ENCODE results near the gene ZMAT5. TPM values are rescaled to one million over a fixed set of nuclear protein-coding genes. Genes with fewer than 3 reads are reported as not detected.

The ZMAT5 gene
- total and polyA plus RNA-seq, 4 donors, result 13.2 to 33.8 (median 32.5) TPM

- DNase-seq (ENCODE audit: low read depth in 4 of 6, low spot score in 6 of 6), result no peak
- H3K4me3 ChIP-seq (ENCODE audit: low read depth, low read length), result no peak overlapping the region
- no peaks in the 10 kb centered on the region for H3K9me3 ChIP-seq (ENCODE audit: control insufficient read depth, insufficient read depth, low read length)
- peaks cover 3% of the 10 kb centered on the region for H3K4me1 ChIP-seq (ENCODE audit: control insufficient read depth, insufficient read depth, low read length)
- 98% methylated on average over 9 of the region's 9 CpGs for WGBS (ENCODE audit: insufficient coverage)
- H3K27me3 ChIP-seq (ENCODE audit: control insufficient read depth, insufficient read depth, low read length), result no peaks in the 10 kb centered on the region
- H3K36me3 ChIP-seq (ENCODE audit: control insufficient read depth, insufficient read depth, low read length), result peaks cover 72% of the 10 kb centered on the region
- H3K27ac ChIP-seq (ENCODE audit: low read depth, low read length), result no peak overlapping the region
Observed at GRCh38 chr22:29748248-29748893, 18.4 kb downstream of the ZMAT5 start.

GRCh38 chr22:29747832-29748231, 19.0 kb downstream of the ZMAT5 start:
- Histone ChIP-seq H3K9me3 (ENCODE audit: control insufficient read depth, insufficient read depth, low read length) (no peaks in the 10 kb centered on the region), H3K36me3 (ENCODE audit: control insufficient read depth, insufficient read depth, low read length) (peaks cover 73% of the 10 kb centered on the region), H3K27ac (ENCODE audit: low read depth, low read length) (no peak overlapping the region)

GRCh38 chr22:29744902-29745301, 21.9 kb downstream of the ZMAT5 start:
- no peak overlapping the region for H3K4me3 ChIP-seq (ENCODE audit: low read depth, low read length)
- WGBS (ENCODE audit: insufficient coverage), result 72% methylated on average over 5 of the region's 8 CpGs
- no peaks in the 10 kb centered on the region for H3K9me3 ChIP-seq (ENCODE audit: control insufficient read depth, insufficient read depth, low read length)
- DNase-seq (ENCODE audit: low read depth in 4 of 6, low spot score in 6 of 6), result peak in 2 of 6 donors; percentile 19 to 67
- no peaks in the 10 kb centered on the region for H3K27me3 ChIP-seq (ENCODE audit: control insufficient read depth, insufficient read depth, low read length)
- H3K27ac ChIP-seq (ENCODE audit: low read depth, low read length), result no peak overlapping the region
- H3K4me1 ChIP-seq (ENCODE audit: control insufficient read depth, insufficient read depth, low read length), result no peaks in the 10 kb centered on the region
- H3K36me3 ChIP-seq (ENCODE audit: control insufficient read depth, insufficient read depth, low read length), result peaks cover 84% of the 10 kb centered on the region

More at GRCh38 chr22:29747832-29748231, 19.0 kb downstream of the ZMAT5 start:
- peaks cover 3% of the 10 kb centered on the region for H3K4me1 ChIP-seq (ENCODE audit: control insufficient read depth, insufficient read depth, low read length)
- no peak for DNase-seq (ENCODE audit: low read depth in 4 of 6, low spot score in 6 of 6)
- H3K27me3 ChIP-seq (ENCODE audit: control insufficient read depth, insufficient read depth, low read length), result no peaks in the 10 kb centered on the region
- H3K4me3 ChIP-seq (ENCODE audit: low read depth, low read length), result no peak overlapping the region
- 89% methylated on average over 7 of the region's 7 CpGs for WGBS (ENCODE audit: insufficient coverage)

- DNase-seq (ENCODE audit: low read depth in 4 of 6, low spot score in 6 of 6), result no peak
- H3K4me1 ChIP-seq (ENCODE audit: control insufficient read depth, insufficient read depth, low read length), result peaks cover 13% of the 10 kb centered on the region
- H3K4me3 ChIP-seq (ENCODE audit: low read depth, low read length), result no peak overlapping the region
- H3K27ac ChIP-seq (ENCODE audit: low read depth, low read length), result no peak overlapping the region
- H3K36me3 ChIP-seq (ENCODE audit: control insufficient read depth, insufficient read depth, low read length), result peaks cover 90% of the 10 kb centered on the region
- H3K27me3 ChIP-seq (ENCODE audit: control insufficient read depth, insufficient read depth, low read length), result no peaks in the 10 kb centered on the region
- no peaks in the 10 kb centered on the region for H3K9me3 ChIP-seq (ENCODE audit: control insufficient read depth, insufficient read depth, low read length)
- WGBS (ENCODE audit: insufficient coverage), result 96% methylated on average over 8 of the region's 13 CpGs
Observed at GRCh38 chr22:29742326-29742725, 24.5 kb downstream of the ZMAT5 start.

GRCh38 chr22:29741926-29742325, 24.9 kb downstream of the ZMAT5 start:
- Histone ChIP-seq H3K27me3 (ENCODE audit: control insufficient read depth, insufficient read depth, low read length) (no peaks in the 10 kb centered on the region), H3K27ac (ENCODE audit: low read depth, low read length) (no peak overlapping the region), H3K4me3 (ENCODE audit: low read depth, low read length) (no peak overlapping the region), H3K36me3 (ENCODE audit: control insufficient read depth, insufficient read depth, low read length) (peaks cover 90% of the 10 kb centered on the region), H3K4me1 (ENCODE audit: control insufficient read depth, insufficient read depth, low read length) (peaks cover 15% of the 10 kb centered on the region), H3K9me3 (ENCODE audit: control insufficient read depth, insufficient read depth, low read length) (no peaks in the 10 kb centered on the region)
- no peak for DNase-seq (ENCODE audit: low read depth in 4 of 6, low spot score in 6 of 6)
- WGBS (ENCODE audit: insufficient coverage), result 83% methylated on average over 1 of the region's 2 CpGs

GRCh38 chr22:29740216-29740615, 26.6 kb downstream of the ZMAT5 start:
- WGBS (ENCODE audit: insufficient coverage), result 100% methylated on average over 2 of the region's 5 CpGs
- H3K36me3 ChIP-seq (ENCODE audit: control insufficient read depth, insufficient read depth, low read length), result peaks cover 82% of the 10 kb centered on the region
- no peak for DNase-seq (ENCODE audit: low read depth in 4 of 6, low spot score in 6 of 6)
- H3K9me3 ChIP-seq (ENCODE audit: control insufficient read depth, insufficient read depth, low read length), result no peaks in the 10 kb centered on the region
- no peak overlapping the region for H3K27ac ChIP-seq (ENCODE audit: low read depth, low read length)
- no peaks in the 10 kb centered on the region for H3K27me3 ChIP-seq (ENCODE audit: control insufficient read depth, insufficient read depth, low read length)
- no peak overlapping the region for H3K4me3 ChIP-seq (ENCODE audit: low read depth, low read length)
- peaks cover 15% of the 10 kb centered on the region for H3K4me1 ChIP-seq (ENCODE audit: control insufficient read depth, insufficient read depth, low read length)

- H3K27ac ChIP-seq (ENCODE audit: low read depth, low read length), result no peak overlapping the region
- H3K36me3 ChIP-seq (ENCODE audit: control insufficient read depth, insufficient read depth, low read length), result peaks cover 84% of the 10 kb centered on the region
- WGBS (ENCODE audit: insufficient coverage), result 86% methylated on average over 17 of the region's 17 CpGs
- no peaks in the 10 kb centered on the region for H3K9me3 ChIP-seq (ENCODE audit: control insufficient read depth, insufficient read depth, low read length)
- no peak overlapping the region for H3K4me3 ChIP-seq (ENCODE audit: low read depth, low read length)
- no peaks in the 10 kb centered on the region for H3K27me3 ChIP-seq (ENCODE audit: control insufficient read depth, insufficient read depth, low read length)
- H3K4me1 ChIP-seq (ENCODE audit: control insufficient read depth, insufficient read depth, low read length), result peaks cover 21% of the 10 kb centered on the region
- no peak for DNase-seq (ENCODE audit: low read depth in 4 of 6, low spot score in 6 of 6)
Observed at GRCh38 chr22:29739346-29739875, 27.4 kb downstream of the ZMAT5 start.

GRCh38 chr22:29738118-29738815, 28.5 kb downstream of the ZMAT5 start:
- peaks cover 86% of the 10 kb centered on the region for H3K36me3 ChIP-seq (ENCODE audit: control insufficient read depth, insufficient read depth, low read length)
- no peak overlapping the region for H3K27ac ChIP-seq (ENCODE audit: low read depth, low read length)
- no peaks in the 10 kb centered on the region for H3K9me3 ChIP-seq (ENCODE audit: control insufficient read depth, insufficient read depth, low read length)
- WGBS (ENCODE audit: insufficient coverage), result 82% methylated on average over 12 of the region's 15 CpGs
- no peak overlapping the region for H3K4me3 ChIP-seq (ENCODE audit: low read depth, low read length)
- H3K4me1 ChIP-seq (ENCODE audit: control insufficient read depth, insufficient read depth, low read length), result peaks cover 32% of the 10 kb centered on the region
- H3K27me3 ChIP-seq (ENCODE audit: control insufficient read depth, insufficient read depth, low read length), result no peaks in the 10 kb centered on the region
- DNase-seq (ENCODE audit: low read depth in 4 of 6, low spot score in 6 of 6), result no peak

GRCh38 chr22:29737251-29738117, 29.3 kb downstream of the ZMAT5 start:
- DNase-seq (ENCODE audit: low read depth in 4 of 6, low spot score in 6 of 6), result peak in 1 of 6 donors; percentile 56
- no peak overlapping the region for H3K27ac ChIP-seq (ENCODE audit: low read depth, low read length)
- no peaks in the 10 kb centered on the region for H3K9me3 ChIP-seq (ENCODE audit: control insufficient read depth, insufficient read depth, low read length)
- H3K36me3 ChIP-seq (ENCODE audit: control insufficient read depth, insufficient read depth, low read length), result peaks cover 89% of the 10 kb centered on the region
- 72% methylated on average over 21 of the region's 22 CpGs for WGBS (ENCODE audit: insufficient coverage)
- H3K4me1 ChIP-seq (ENCODE audit: control insufficient read depth, insufficient read depth, low read length), result peaks cover 35% of the 10 kb centered on the region
- H3K27me3 ChIP-seq (ENCODE audit: control insufficient read depth, insufficient read depth, low read length), result no peaks in the 10 kb centered on the region
- no peak overlapping the region for H3K4me3 ChIP-seq (ENCODE audit: low read depth, low read length)
